Measurements from ENCODE around the gene PABPC1L2B.
"Not testable (repeated sequence)": the region's sequence is repeated elsewhere in the genome, so short reads cannot be mapped to it uniquely, and the experiment has no call there.

Gene PABPC1L2B

DNA sequence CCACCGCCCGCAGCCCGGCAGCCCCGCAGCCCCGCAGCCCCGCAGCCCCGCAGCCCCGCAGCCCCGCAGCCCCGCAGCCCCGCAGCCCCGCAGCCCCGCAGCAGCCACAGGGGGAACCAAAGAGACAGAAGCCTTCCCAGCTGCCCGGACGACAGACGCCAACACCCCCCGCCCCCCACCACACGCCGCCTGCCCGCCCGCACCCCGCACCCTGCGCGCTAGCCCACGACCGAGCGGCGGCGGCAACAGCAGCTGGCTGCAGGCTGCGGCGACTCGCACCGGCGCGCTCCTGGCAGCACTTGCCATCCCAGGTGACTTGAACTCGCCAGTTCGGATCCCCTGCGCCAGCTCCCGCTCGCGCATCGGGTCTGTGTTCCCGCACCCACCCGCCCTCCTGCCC, at the start of gene PABPC1L2B:
Gene PABPC1L2B, plus strand, starts transcription at position 207 of the 400 bp plus-strand sequence. CDS start 704 bp downstream, outside the sequence.
- DNase-seq: not testable (repeated sequence)

DNA sequence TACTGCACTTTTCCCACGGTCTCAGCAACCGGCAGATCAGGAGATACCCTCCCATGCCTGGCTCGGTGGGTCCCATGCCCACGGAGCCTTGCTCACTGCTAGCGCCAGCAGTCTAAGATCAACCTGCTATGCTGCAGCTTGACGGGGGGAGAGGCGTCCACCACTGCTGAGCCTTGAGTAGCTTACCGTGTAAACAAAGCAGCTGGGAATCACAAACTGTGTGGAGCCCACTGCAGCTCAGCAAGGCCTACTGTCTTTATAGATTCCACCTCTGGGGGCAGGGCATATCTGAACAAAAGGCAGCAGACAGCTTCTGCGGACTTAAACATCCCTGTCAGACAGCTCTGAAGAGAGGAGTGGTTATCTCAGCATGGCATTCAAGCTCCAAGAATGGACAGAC, 42.8 kb upstream of the PABPC1L2B start:
- not testable (repeated sequence) for DNase-seq

DNA sequence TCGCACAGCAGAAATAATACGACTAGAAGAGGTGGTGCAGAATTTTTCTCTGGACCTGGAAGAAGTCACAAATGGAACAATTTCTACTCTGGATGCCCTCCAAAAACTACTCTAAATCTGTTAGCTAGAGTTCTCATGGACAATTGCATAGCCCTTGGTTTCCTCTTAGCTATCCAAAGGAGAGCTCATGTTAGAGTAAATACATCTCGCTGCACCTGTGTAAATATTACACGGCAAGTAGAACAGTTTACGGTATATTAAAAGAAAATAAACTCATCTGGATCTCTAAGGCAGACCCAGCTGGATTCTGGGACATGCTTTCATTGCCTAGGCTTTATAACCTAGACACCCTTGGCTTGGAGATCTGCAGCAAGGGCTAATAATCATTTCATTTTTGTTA, 30.9 kb upstream of the PABPC1L2B start:
- DNase-seq: not testable (repeated sequence)

DNA sequence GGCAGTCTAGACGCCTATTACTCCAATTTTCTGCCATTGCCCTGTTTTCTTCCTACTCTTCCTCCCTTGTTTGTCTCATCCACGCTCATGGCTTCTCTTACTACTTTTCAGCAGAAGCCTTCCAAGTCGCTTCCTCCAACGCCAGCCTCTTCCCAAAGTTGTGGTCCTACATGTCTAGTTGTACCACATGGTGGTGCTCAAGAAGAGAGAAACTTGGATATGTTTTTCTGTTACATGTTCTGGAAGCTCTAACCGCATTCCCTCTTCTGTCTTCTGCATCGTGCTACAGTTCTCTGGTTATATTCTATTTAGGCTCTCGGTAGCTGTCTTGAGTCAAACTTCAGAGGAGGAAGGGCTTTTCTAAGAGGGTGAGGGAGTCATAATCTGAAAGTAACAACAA, 27.9 kb upstream of the PABPC1L2B start:
- not testable (repeated sequence) for DNase-seq

DNA sequence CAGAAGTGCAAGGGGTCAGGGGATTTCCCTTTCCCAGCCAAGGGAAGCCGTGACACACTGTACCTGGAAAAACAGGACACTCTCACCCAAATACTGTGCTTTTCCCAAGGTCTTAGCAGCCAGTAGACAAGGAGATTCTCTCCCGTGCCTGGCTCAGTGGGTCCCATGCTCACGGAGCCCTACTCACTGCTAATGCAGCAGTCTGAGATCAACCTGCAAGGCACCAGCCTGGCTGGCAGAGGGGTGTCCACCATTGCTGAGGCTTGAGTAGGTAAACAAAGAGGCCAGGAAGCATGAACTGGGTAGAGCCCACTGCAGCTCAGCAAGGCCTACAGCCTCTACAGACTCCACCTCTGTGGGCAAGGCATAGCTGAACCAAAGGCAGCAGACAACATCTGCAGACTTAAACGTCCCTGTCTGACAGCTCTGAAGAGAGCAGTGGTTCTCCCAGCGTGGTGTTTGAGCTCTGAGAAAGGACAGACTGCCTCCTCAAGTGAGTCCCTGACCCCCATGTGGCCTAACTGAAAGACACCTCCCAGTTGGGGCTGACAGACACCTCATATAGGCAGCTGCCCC, 21.8 kb upstream of the PABPC1L2B start:
- DNase-seq: not testable (repeated sequence)

DNA sequence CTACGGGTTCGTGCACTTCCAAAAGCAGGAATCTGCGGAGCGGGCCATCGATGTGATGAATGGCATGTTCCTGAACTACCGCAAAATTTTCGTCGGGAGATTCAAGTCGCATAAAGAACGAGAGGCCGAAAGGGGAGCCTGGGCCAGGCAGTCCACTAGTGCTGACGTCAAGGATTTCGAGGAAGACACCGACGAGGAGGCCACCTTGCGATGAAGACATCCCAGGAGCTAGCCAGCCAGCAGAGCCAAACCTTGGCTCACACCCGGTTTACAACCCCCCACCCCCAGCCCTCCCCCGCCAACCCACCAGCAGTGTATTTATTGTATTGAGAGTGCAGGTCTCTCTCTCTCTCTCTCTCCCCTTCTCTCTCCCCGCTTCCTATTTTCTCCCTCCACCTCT, 1.3 kb downstream of the PABPC1L2B start:
- not testable (repeated sequence) for DNase-seq

DNA sequence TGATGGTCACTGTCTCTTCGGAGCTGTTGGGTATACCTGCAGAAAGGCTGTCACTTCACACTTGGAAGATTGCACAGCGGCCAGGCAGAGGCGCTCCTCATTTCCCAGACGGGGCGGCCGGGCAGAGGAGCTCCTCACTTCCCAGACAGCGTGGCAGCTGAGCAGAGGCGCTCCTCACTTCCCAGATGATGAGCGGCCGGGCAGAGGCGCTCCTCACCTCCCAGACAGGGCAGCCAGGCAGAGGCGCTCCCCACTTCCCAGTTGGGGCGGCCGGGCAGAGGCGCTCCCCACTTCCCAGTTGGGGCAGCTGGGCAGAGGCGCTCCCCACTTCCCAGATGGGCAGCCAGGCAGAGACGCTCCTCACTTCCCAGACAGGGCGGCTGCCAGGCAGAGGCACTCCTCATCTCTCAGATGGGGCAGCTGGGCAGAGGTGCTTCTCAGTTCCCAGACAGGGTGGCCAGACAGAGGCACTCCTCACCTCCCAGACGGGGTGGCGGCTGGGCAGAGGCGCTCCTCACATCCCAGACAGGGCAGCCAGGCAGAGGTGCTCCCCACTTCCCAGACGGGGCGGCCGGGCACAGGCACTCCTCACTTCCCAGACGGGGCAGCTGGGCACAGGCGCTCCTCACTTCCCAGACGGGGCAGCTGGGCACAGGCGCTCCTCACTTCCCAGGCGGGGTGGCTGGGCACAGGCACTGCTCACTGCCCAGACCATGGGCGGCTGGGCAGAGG, 18.8 kb downstream of the PABPC1L2B start:
- no peak for DNase-seq

DNA sequence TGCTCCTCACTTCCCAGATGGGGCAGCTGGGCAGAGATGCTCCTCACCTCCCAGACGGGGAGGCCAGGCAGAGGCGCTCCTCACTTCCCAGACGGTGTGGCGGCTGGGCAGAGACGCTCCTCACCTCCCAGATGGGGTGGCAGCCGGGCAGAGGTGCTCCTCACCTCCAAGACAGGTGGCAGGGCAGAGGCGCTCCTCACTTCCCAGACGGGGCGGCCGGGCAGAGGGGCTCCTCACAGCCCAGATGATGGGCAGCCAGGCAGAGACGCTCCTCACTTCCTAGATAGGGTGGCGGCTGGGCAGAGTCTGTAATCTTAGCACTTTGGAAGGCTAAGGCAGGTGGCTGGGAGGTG, 19.3 kb downstream of the PABPC1L2B start:
- not testable (repeated sequence) for DNase-seq

DNA sequence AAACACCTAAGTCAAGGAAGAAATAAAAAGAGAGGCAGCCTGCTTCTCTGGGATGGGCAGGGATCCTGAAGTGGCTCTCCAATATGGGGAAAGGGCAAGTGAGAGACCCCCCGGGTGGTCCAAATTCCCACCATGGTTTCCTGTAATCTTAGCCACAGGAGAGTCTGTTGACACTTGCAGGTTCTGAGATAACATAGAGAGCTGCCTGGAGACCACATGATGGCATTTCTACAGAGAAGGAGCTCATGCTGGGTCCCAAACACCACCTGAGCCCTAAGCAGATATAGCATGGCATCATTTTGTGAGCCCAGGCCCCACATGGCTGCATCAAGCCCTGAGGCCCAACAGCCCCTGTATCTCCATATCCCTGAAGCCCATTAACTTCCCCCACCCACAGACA, 26.1 kb downstream of the PABPC1L2B start:
- no peak for DNase-seq

Measured in activated CD4-positive, alpha-beta T cell treated with anti-CD3 and anti-CD28 coated beads, Interleukin-2, amount 50 U/mL, for 4 hours (primary cell).